Pancreas (tissue), 10 donors: ENCODE measurements around the gene CHAF1A. TPM values are rescaled to one million over a fixed set of nuclear protein-coding genes. Genes with fewer than 3 reads are reported as not detected.
A peak's percentile ranks its signal among the peaks of the same experiment; 100 is the strongest.

Source experiments
- ATAC-seq, 4 donors: fragments of 200-7000 bp; cut with Tn5 transposase; one replicate each; pipeline versions ENCODE4 v1.8.0 to v1.9.1; 2020; ENCODE audit warnings: mild to moderate bottlenecking in 4 of 4, moderate library complexity in 4 of 4
- DNase-seq, 6 donors: peaks; one replicate each; pipeline ENCODE4 v3.0.0-alpha.2; 2020
- FAIRE-seq: peaks from 2 replicates; lab custom pipeline; 2012; peaks lifted over from hg19 to GRCh38; lab: Jason Lieb, UNC
- H3K27ac ChIP-seq, 4 donors: fragments of 200-600 bp; sonication (generic); 1 replicate in 3 of 4; 2 replicates in 1 of 4; pipeline versions ENCODE4 v1.5.0 to v1.8.0; 2020
- H3K27me3 ChIP-seq, 4 donors: fragments of 200-600 bp; one replicate each; pipeline ENCODE4 v1.8.0; 2021
- H3K36me3 ChIP-seq, 3 donors: fragments of 200-600 bp; sonication (generic) in 1 of 3; one replicate each; pipeline versions ENCODE4 v1.5.0 to v1.8.0; 2020 to 2021
- H3K4me1 ChIP-seq, 3 donors: fragments of 200-600 bp; one replicate each; pipeline ENCODE4 v1.8.0; 2021
- H3K4me3 ChIP-seq, 4 donors: fragments of 200-600 bp; sonication (generic) in 2 of 4; one replicate each; pipeline versions ENCODE4 v1.5.0 to v1.8.0; 2020 to 2021
- H3K9me3 ChIP-seq, 4 donors: fragments of 200-600 bp; one replicate each; pipeline ENCODE4 v1.8.0; 2021
- CTCF ChIP-seq, 4 donors: fragments of 200-600 bp; sonication (generic) in 3 of 4; IDR thresholded peaks; one replicate each; pipeline versions ENCODE4 v1.5.0 to v1.8.0; 2021; ENCODE audit warnings: antibody characterized with exemption in 4 of 4
- WGBS, 2 donors: extraction: QIAGEN DNeasy Blood & Tissue Kit; methylation state at CpG; one replicate each; pipeline ENCODE4 v1.1.7; 2013; 5-methylcytosine and 5-hydroxymethylcytosine counted together
- intact Hi-C, 3 donors: fragments of 100-400 bp; cut with DNase I; formaldehyde crosslinking; loops; one replicate each; pipeline versions ENCODE4 v1.11.1 to v1.14.2; 2022
- polyA plus RNA-seq, 2 donors: library from polyadenylated mRNA; stranded (reverse); fragments of 200-250 nt; gene quantifications; one replicate each; pipeline ENCODE4 v1.2.3, GENCODE V29; 2013
- total RNA-seq, 6 donors: library from RNA; stranded (reverse); fragmentation: NEBNext Ultra II Directional in 4 of 6; extraction: Animal tissue kit (Norgen Biotek cat#: 25700) in 4 of 6; gene quantifications; one replicate each; pipeline versions ENCODE4 v1.2.1 to v1.2.4, GENCODE V29; 2021 to 2023
- donor health status: healthy with polysubstance abuse.
- donor health status: DM: no; HTN: no; CAD: no; lungs with moderate emphysema.
- donor health status: DM: no; HTN: no; CAD: no.
- donor health status: control.
- donor health status: control.
- donor health status: Bipolar disorder and iron deficiency.
- donor health status: DM: yes; HTN: yes; CAD: no.
- donor health status: DM: no; HTN: no; CAD: no.
- donor health status: DM: no; HTN: no; CAD: no.
- donor health status: DM: yes; HTN: yes; CAD: no.

Gene CHAF1A
- total and polyA plus RNA-seq, 8 donors = 2.8 to 5.0 (median 3.9) TPM

GRCh38 chr19:4386041-4386782 is 16.2 kb upstream of the CHAF1A start:
- H3K27ac ChIP-seq = no peak overlapping the region
- intact Hi-C loops = no loop called here
- ATAC-seq (no peak), FAIRE-seq (no peak), DNase-seq (no peak)
- 85 to 86% methylated on average over 13 of the region's 13 CpGs for WGBS, 2 donors
- H3K9me3 ChIP-seq = no peaks in the 10 kb centered on the region
- H3K36me3 ChIP-seq = no peaks in the 10 kb centered on the region
- H3K4me3 ChIP-seq = no peak overlapping the region
- TF ChIP-seq CTCF (IDR thresholded peaks at IDR 0.05) = no peak
- peaks cover 10 to 34% (median 32%) of the 10 kb centered on the region in 3 donors for H3K4me1 ChIP-seq
- no peaks in the 10 kb centered on the region for H3K27me3 ChIP-seq

- Histone ChIP-seq H3K27me3 (no peaks in the 10 kb centered on the region), H3K4me3 (no peak overlapping the region), H3K27ac (peak overlapping the region in 3 of 4 donors; percentile 41 to 49 (median 48)), H3K4me1 (peaks cover 10 to 42% (median 37%) of the 10 kb centered on the region in 3 donors), H3K36me3 (no peaks in the 10 kb centered on the region), H3K9me3 (no peaks in the 10 kb centered on the region)
- peak; percentile 6 to 52 (median 42) for ATAC-seq
- DNase-seq = peak in 3 of 6 donors; percentile 21 to 65 (median 29)
- no peak for FAIRE-seq
- WGBS, 2 donors = 42 to 43% methylated on average over 16 of the region's 16 CpGs
- no peak for TF ChIP-seq CTCF (IDR thresholded peaks at IDR 0.05)
- intact Hi-C loops = no loop called here
Observed at GRCh38 chr19:4388337-4389063, 13.9 kb upstream of the CHAF1A start.

DNA sequence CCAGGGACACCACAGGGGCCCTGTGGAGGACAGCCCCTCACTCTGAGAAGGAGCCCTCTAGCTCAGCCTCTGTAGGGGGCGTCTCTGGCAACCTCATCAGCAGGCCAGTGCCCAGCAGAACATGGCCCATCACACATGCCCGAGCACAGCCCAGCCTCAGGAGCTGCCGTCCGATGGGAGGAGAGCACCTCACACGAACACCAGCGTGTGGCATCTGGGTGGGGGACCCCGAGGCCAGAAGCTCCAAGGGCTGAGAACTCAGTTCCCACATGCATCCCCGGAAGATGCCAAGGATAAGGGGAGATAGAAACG is 13.4 kb upstream of the CHAF1A start:
- DNase-seq (peak in 1 of 6 donors; percentile 75), ATAC-seq (no peak), FAIRE-seq (no peak)
- Histone ChIP-seq H3K36me3 (no peaks in the 10 kb centered on the region), H3K4me1 (peaks cover 9 to 37% (median 36%) of the 10 kb centered on the region in 3 donors), H3K27me3 (no peaks in the 10 kb centered on the region), H3K27ac (peak overlapping the region in 3 of 4 donors; percentile 41 to 49 (median 48)), H3K9me3 (no peaks in the 10 kb centered on the region), H3K4me3 (no peak overlapping the region)
- no peak for TF ChIP-seq CTCF (IDR thresholded peaks at IDR 0.05)
- intact Hi-C loops = no loop called here
- 69 to 70% methylated on average over 9 of the region's 9 CpGs for WGBS, 2 donors

DNA sequence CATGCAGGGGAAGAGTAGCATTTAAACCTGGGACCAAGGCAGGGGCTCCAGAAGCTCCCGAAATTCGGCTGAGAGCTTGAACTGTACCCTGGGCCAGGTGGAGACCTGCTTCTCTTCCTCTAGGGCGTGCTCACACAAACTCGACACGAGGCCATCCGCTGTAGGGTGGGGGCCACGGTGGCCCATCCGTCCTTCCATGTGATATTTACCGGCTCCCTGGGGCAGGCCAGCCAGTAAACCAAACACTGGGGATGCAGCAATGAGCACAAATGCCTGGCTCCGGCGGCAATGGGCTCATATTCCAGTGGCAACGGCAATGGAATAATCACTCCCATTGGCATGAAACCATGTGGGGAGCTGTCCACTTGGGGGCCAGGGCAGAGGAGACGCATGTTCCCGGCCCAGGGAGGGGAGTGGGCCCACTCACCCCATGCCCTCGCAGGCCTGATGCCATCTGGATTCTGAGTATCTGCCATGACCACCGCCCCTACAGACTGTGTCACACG is 12.9 kb upstream of the CHAF1A start:
- FAIRE-seq (no peak), DNase-seq (no peak), ATAC-seq (no peak)
- Histone ChIP-seq H3K4me3 (no peak overlapping the region), H3K4me1 (peaks cover 4 to 37% (median 36%) of the 10 kb centered on the region in 3 donors), H3K27ac (peak overlapping the region in 3 of 4 donors; percentile 38 to 49 (median 48)), H3K27me3 (no peaks in the 10 kb centered on the region), H3K36me3 (no peaks in the 10 kb centered on the region), H3K9me3 (no peaks in the 10 kb centered on the region)
- WGBS, 2 donors = 70 to 73% methylated on average over 17 of the region's 17 CpGs
- intact Hi-C loops = no loop called here
- TF ChIP-seq CTCF (IDR thresholded peaks at IDR 0.05) = no peak
